HFFc6 (cell line): ENCODE results near the gene ERVFRD-1. TPM values are rescaled to one million over a fixed set of nuclear protein-coding genes. Genes with fewer than 3 reads are reported as not detected.
"Not testable (repeated sequence)": the region's sequence is repeated elsewhere in the genome, so short reads cannot be mapped to it uniquely, and the experiment has no call there.

ENCODE experiments used
- DNase-seq: peaks from one replicate; pipeline ENCODE4 v3.0.0-alpha.2; 2018
- H3K27ac Mint-ChIP-seq: 2 replicates; pipeline ENCODE4 v1.8.0; 2020; ENCODE audit warnings: mild to moderate bottlenecking, mixed read lengths
- H3K27me3 Mint-ChIP-seq: 2 replicates; pipeline ENCODE4 v1.8.0; 2021; ENCODE audit warnings: mild to moderate bottlenecking, moderate library complexity, mixed read lengths; ENCODE audit not compliant: insufficient read depth
- H3K36me3 Mint-ChIP-seq: 2 replicates; pipeline ENCODE4 v1.8.0; 2021; ENCODE audit warnings: low read depth, mixed read lengths
- H3K4me1 Mint-ChIP-seq: 2 replicates; pipeline ENCODE4 v1.8.0; 2020; ENCODE audit warnings: low read depth, mixed read lengths
- H3K4me3 Mint-ChIP-seq: 2 replicates; pipeline ENCODE4 v1.8.0; 2020; ENCODE audit warnings: mild to moderate bottlenecking, moderate library complexity, mixed read lengths
- H3K9me3 Mint-ChIP-seq: 2 replicates; pipeline ENCODE4 v1.8.0; 2020; ENCODE audit warnings: mild to moderate bottlenecking, mixed read lengths
- CTCF ChIP-seq: fragments of 200-600 bp; sonication (generic); IDR thresholded peaks from 2 replicates; pipeline ENCODE4 v1.5.0; 2021; ENCODE audit warnings: antibody characterized with exemption, mild to moderate bottlenecking
- total RNA-seq, 6 experiments: library from RNA; stranded (reverse); fragmentation: NEBNext Ultra II Directional; extraction: Animal tissue kit (Norgen Biotek cat#: 25700); gene quantifications; 2 replicates in 1 of 6; 3 replicates in 5 of 6; pipeline ENCODE4 v1.2.3, GENCODE V29; 2021

ERVFRD-1 gene
- total RNA-seq, 6 experiments from 2014 or later, result not detected

- Mint-ChIP-seq H3K27ac (peak within 1 kb of the TSS; percentile 99), H3K27me3 (no peaks in the 10 kb centered on the region), H3K4me1 (peaks cover 32% of the 10 kb centered on the region), H3K9me3 (no peaks in the 10 kb centered on the region), H3K36me3 (peaks cover 7% of the 10 kb centered on the region), H3K4me3 (peak within 1 kb of the TSS; percentile 100)
- TF ChIP-seq CTCF, result peak; percentile 75
- DNase-seq, result peak; percentile 98
These were observed 17.7 kb downstream of the ERVFRD-1 start, which contains the start of gene SMIM13 for GRCh38 chr6:11093626-11094410. SMIM13 (plus strand) TSS chr6:11093834; CDS start chr6:11094314, 480 bp downstream.

GRCh38 chr6:11093376-11093625, 18.2 kb downstream of the ERVFRD-1 start:
- Mint-ChIP-seq H3K9me3 (no peaks in the 10 kb centered on the region), H3K27ac (peak overlapping the region; percentile 87), H3K4me1 (peaks cover 32% of the 10 kb centered on the region), H3K36me3 (peaks cover 4% of the 10 kb centered on the region; the same call in 1 of the 2 replicates), H3K4me3 (peak overlapping the region; percentile 94), H3K27me3 (no peaks in the 10 kb centered on the region)
- DNase-seq, result no peak
- TF ChIP-seq CTCF, result no peak

GRCh38 chr6:11092668-11093375, 18.7 kb downstream of the ERVFRD-1 start:
- peak overlapping the region; percentile 87 for H3K27ac Mint-ChIP-seq

GRCh38 chr6:11091141-11091540, 20.4 kb downstream of the ERVFRD-1 start:
- H3K36me3 Mint-ChIP-seq, H3K27ac Mint-ChIP-seq, H3K27me3 Mint-ChIP-seq, DNase-seq, H3K9me3 Mint-ChIP-seq, H3K4me3 Mint-ChIP-seq: not testable (repeated sequence)
- H3K4me1 Mint-ChIP-seq, result peaks cover 29% of the 10 kb centered on the region

More at GRCh38 chr6:11092668-11093375, 18.7 kb downstream of the ERVFRD-1 start:
- peaks cover 27% of the 10 kb centered on the region for H3K4me1 Mint-ChIP-seq
- DNase-seq, result no peak
- TF ChIP-seq CTCF, result no peak
- H3K27me3 Mint-ChIP-seq, result no peaks in the 10 kb centered on the region
- H3K36me3 Mint-ChIP-seq, result peaks cover 4% of the 10 kb centered on the region; the same call in 1 of the 2 replicates
- peak overlapping the region; percentile 94 for H3K4me3 Mint-ChIP-seq
- H3K9me3 Mint-ChIP-seq, result no peaks in the 10 kb centered on the region

GRCh38 chr6:11089695-11090094, 21.8 kb downstream of the ERVFRD-1 start:
- Mint-ChIP-seq H3K27me3 (no peaks in the 10 kb centered on the region), H3K27ac (no peak overlapping the region), H3K4me1 (peaks cover 20% of the 10 kb centered on the region), H3K4me3 (no peak overlapping the region), H3K9me3 (no peaks in the 10 kb centered on the region), H3K36me3 (no peaks in the 10 kb centered on the region)
- DNase-seq, result no peak
- TF ChIP-seq CTCF, result no peak

- not testable (repeated sequence) for DNase-seq, H3K36me3 Mint-ChIP-seq, H3K9me3 Mint-ChIP-seq, H3K4me3 Mint-ChIP-seq, H3K27ac Mint-ChIP-seq, H3K27me3 Mint-ChIP-seq
- H3K4me1 Mint-ChIP-seq, result peaks cover 20% of the 10 kb centered on the region
These were observed 24.2 kb downstream of the ERVFRD-1 start for GRCh38 chr6:11087141-11087812.
